ENCODE measurements around the gene DDHD1.
"Not testable (repeated sequence)": the region's sequence is repeated elsewhere in the genome, so short reads cannot be mapped to it uniquely, and the experiment has no call there.

The DDHD1 gene

DNA sequence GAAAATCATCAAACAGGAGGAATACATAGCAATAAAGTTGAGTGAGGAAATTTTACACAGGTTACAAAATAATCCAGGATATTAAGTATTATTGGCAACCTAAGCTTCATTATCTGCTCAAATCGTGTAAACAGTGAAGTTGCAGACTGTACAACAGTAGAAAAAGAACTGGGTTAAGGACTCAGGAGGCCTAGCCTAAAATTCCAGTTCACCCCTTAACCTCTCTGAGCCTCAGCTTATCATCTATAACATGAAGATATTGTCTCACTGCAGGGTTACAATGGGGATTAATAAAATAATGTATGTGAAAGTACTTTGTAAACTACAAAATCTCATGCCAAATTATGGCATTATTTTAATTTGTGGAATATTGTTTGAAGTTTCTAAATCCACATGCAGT is 26.0 kb downstream of the DDHD1 start:
- no peak for DNase-seq (ENCODE audit: low read depth)
- no peak overlapping the region for H3K4me3 ChIP-seq (ENCODE audit: low read length)
- TF ChIP-seq, protein P1, sequence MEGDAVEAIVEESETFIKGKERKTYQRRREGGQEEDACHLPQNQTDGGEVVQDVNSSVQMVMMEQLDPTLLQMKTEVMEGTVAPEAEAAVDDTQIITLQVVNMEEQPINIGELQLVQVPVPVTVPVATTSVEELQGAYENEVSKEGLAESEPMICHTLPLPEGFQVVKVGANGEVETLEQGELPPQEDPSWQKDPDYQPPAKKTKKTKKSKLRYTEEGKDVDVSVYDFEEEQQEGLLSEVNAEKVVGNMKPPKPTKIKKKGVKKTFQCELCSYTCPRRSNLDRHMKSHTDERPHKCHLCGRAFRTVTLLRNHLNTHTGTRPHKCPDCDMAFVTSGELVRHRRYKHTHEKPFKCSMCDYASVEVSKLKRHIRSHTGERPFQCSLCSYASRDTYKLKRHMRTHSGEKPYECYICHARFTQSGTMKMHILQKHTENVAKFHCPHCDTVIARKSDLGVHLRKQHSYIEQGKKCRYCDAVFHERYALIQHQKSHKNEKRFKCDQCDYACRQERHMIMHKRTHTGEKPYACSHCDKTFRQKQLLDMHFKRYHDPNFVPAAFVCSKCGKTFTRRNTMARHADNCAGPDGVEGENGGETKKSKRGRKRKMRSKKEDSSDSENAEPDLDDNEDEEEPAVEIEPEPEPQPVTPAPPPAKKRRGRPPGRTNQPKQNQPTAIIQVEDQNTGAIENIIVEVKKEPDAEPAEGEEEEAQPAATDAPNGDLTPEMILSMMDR (IDR thresholded peaks at IDR 0.05; ENCODE audit: insufficient read depth, low read depth, low read length, missing control alignments), result no peak

DNA sequence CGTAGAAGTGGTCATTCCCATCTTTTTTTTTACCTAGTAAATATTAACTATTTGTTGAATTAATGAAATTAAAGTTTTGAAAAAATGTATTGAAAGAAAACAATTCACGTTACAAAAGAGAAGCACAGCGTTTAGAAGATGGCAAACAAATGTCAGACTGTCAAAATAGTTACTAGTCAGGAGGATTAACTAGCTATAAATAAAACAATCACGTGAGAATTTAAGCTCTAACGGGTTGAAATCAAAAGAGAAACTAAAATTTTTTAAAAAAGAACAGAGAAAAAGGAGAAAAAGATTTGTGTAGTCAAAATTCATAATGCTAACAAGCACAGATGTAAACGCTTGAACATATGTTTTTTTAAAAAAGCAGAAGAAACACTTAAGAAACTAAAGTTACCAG is 26.4 kb downstream of the DDHD1 start:
- no peak overlapping the region for H3K4me3 ChIP-seq (ENCODE audit: low read length)

DNA sequence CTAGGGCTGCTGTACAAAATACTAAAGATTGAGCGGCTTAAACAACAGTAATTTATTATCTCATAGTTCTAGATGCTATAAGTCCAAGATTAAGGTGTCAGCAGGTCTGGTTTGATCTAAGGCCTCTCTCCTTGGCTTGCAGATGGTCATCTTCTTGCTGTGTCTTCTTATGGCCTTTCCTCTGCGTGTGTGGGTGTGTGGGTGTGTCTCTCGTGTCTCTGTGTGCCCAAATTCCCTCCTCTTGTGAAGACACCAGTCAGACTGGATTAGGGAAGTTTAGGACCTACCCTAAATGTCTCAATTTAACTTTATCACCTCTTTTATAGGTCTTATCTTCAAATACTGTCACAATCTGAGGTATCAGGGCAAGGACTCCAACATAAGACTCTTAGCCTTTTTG is 28.3 kb downstream of the DDHD1 start:
- TF ChIP-seq, protein P1 (IDR thresholded peaks at IDR 0.05; ENCODE audit: insufficient read depth, low read depth, low read length, missing control alignments), result no peak
- no peak for DNase-seq (ENCODE audit: low read depth)
- H3K4me3 ChIP-seq (ENCODE audit: low read length), result no peak overlapping the region

More for the DNA sequence above, 26.4 kb downstream of the DDHD1 start:
- TF ChIP-seq, protein P1 (IDR thresholded peaks at IDR 0.05; ENCODE audit: insufficient read depth, low read depth, low read length, missing control alignments), result no peak
- DNase-seq (ENCODE audit: low read depth), result no peak

DNA sequence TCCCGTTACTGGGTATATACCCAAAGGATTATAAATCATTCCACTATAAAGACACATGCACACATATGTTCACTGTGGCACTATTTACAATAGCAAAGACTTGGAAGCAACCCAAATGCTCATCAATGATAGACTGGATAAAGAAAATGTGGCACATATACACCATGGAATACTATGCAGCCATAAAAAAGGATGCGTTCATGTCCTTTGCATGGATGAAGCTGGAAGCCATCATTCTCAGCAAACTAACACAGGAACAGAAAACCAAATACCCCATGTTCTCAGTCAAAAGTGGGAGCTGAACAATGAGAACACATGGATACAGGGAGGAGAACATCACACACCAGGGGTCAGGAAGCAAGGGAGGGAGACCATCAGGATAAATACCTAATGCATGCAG is 31.7 kb downstream of the DDHD1 start:
- H3K4me3 ChIP-seq (ENCODE audit: low read length); DNase-seq (ENCODE audit: low read depth): not testable (repeated sequence)

DNA sequence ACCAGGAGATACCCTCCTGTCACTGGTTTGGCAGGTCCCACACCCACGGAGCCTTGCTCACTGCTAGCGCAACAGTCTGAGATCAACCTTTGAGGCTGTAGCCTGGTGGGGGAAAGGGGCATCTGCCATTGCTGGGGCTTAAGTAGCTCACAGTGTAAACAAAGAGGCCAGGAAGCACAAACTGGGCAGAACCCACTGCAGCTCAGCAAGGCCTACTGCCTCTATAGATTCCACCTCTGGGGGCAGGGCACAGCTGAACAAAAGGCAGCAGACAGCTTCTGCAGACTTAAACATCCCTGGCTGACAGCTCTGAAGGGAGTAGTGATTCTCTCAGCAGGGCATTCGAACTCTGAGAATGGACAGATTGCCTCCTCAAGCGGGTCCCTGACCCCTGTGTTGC is 35.6 kb downstream of the DDHD1 start:
- DNase-seq (ENCODE audit: low read depth); H3K4me3 ChIP-seq (ENCODE audit: low read length): not testable (repeated sequence)

DNA sequence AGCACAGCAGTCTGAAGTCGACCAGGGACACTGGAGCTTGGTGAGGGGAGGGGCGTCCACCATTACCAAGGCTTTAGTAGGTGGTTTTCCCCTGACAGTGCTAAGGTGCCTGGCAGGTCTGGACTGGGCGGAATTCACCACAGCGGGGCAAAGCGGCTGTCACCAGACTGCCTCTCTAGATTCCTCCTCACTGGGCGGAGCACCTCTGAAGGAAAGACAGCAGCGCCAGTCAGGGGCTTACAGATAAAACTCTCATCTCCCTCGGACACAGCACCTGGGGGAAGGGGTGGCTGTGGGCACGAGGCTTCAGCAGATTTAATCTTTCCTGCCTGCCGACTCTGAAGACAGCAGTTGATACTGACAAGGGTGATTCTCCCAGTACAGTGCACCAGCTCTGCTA is 39.1 kb downstream of the DDHD1 start:
- TF ChIP-seq, protein P1 (IDR thresholded peaks at IDR 0.05; ENCODE audit: insufficient read depth, low read depth, low read length, missing control alignments), result no peak
- H3K4me3 ChIP-seq (ENCODE audit: low read length), result no peak overlapping the region
- DNase-seq (ENCODE audit: low read depth), result no peak

DNA sequence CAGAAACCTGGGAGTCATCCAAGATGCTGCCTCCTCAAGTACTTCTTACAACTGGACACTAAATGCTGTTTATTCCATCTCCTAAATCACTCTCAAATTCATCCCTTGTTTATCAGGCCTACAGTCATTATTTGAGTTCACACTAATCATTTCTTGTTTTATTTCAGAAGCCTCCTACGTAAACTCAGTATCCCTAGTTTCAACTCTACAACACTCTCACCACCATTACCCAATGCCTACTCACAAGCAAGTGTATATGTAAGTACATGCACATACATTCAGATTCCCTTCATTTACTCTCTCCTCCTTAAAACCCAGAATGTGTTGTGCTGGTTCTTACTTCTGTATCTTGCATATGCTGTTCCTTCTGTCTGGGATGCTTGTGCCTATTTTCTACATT is 43.0 kb downstream of the DDHD1 start:
- TF ChIP-seq, protein P1 (IDR thresholded peaks at IDR 0.05; ENCODE audit: insufficient read depth, low read depth, low read length, missing control alignments), result no peak
- no peak overlapping the region for H3K4me3 ChIP-seq (ENCODE audit: low read length)
- DNase-seq (ENCODE audit: low read depth), result no peak

DNA sequence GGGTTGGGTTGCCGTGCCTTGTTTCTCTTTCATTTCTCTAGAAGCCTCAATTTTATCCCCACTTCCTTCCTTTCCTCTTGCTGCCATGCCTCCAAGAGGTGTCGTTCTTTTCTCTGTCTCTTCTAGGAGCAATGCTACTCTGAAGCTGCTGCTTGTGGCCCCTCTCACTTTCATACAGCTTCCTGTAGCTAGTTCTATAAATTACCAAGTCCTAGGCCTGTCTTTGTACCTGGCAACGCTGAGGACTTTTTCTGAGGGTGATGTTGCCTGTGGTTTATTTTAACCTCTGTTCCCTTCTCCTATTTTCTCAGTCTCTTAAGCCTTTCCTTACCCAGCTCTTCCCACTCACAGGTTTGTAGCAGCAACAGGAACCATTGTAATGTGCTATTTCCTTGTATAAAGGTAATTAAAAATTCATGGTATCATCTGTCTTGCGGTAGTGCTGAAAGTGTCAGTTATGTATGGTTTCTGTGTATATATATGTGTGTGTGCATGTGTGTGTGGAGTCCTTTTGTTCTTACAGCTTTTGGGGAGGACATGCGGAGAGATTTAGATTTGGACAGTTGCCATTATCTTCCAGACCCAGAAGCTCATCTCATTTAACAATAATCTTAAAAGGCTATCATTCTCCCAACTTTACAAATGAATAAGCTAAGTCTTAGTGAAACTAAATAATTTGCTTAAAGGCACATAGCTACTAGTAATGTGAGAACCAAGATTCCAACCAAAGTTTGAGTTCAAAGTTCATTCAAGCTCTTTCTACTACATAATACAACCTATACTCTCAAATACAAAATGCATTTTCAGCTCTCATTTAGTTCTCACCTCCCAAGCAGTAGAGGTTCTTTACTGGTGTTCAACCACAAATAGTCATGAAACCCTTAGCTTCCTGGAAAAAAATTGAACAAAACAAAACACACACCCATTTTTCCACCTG is 43.8 kb downstream of the DDHD1 start:
- TF ChIP-seq, protein P1 (IDR thresholded peaks at IDR 0.05; ENCODE audit: insufficient read depth, low read depth, low read length, missing control alignments), result no peak
- no peak for DNase-seq (ENCODE audit: low read depth)
- no peak overlapping the region for H3K4me3 ChIP-seq (ENCODE audit: low read length)
